Activated CD4-positive, alpha-beta T cell treated with anti-CD3 and anti-CD28 coated beads, Interleukin-10, Interleukin-2, amounts not matched to agents 100 ng/mL and 50 ng/mL, durations not matched to agents 16 hours and 8 hours (primary cell): Measurements from ENCODE around the gene SLC27A4.

Source experiments
- DNase-seq: peaks from one replicate; pipeline ENCODE4 v3.0.0-alpha.2; 2020

The SLC27A4 gene

DNA sequence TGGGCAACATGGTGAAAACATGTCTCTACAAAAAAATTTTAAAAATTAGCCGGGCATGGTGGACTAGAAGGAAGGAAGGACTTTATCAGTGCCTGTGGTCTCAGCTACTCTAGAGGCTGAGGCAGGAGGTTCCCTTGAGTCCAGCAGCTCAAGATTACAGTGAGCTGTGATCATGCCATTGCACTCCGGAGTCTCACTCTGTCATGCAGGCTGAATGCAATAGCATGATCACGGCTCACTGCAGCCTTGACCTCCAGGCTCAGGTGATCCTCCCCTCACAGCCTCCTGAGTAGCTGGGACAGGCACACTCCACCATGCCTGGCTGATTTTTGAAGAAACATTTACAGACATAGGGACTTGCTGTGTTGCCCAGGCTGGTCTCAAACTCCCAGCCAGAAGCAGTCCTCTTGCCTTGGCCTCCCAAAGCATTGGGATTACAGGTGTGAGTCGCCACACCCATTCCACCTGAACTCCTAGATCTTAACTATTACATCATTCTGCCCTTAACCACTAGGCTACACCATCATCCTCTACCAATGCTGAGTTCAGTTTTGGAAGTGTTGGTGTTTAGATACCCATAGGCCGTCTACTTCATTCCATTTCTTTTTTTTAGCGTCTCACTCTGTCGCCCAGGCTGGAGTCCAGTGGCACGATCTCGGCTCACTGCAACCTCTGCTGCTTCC, 28.8 kb downstream of the SLC27A4 start:
- DNase-seq, result no peak

DNA sequence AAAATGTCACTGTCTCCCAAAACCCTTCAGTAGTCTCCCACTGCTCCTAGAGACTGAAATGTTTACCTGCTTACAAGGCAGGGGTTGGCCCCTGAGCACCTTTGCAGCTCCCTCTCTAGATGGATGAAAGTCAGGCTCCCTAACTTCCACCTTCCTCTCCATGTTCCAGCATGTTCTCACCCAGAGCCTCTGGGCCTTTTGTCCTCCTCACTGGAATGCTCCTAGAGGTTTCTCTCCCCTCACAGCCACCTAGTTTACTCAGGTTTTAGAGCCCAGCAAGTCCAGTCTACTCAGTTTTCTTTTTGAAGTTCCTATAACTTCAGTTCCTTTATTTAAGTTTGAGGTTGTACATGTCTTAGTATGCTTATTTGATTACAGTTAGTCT, 30.0 kb downstream of the SLC27A4 start:
- no peak for DNase-seq

DNA sequence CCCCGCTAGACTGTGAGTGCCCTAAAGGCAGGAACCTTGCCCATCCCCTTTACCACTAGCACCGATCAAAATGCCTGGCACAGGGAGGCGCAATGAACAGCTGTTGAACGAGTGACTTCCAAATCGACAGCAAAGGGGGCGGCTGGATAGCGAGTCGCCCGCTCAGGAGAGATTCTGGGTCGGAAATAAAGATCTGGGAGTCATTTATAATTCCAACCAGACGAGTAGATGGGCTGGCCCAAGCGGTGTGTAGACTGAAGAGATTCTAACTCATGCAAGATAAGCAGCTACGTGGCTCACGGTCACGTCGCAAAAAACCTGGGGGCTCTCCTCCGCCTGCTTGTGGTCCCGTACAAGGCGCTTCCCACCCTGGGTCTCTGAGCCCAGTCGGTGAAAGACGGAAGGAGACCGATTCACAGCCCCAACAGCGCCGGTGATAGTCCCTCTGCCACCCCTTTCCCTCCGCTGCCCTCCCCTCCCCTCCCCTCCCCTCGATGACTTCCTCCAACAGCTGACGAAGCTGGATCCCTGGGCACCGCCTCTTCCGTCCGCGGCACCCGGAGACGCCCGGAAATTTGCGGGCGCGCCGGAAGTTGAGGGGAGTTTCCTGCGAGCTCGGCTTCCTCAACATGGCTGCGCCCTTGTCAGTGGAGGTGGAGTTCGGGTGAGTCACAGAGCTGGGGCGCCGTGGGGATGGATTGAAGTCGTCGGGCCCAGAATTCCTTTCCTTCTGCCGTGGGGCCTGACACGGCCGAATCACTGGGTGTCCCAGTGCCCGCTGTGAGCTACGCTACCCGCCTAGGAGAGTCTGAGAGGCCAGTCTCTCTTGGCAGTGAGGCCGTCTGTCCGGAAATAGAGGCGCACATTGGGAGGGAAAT, 30.7 kb downstream of the SLC27A4 start, which contains the start of gene URM1:
Gene URM1 (plus strand): TSS at position 623 of the 878 bp plus-strand sequence. CDS start 7 bp downstream, at position 630.
- DNase-seq, result peak; percentile 97

DNA sequence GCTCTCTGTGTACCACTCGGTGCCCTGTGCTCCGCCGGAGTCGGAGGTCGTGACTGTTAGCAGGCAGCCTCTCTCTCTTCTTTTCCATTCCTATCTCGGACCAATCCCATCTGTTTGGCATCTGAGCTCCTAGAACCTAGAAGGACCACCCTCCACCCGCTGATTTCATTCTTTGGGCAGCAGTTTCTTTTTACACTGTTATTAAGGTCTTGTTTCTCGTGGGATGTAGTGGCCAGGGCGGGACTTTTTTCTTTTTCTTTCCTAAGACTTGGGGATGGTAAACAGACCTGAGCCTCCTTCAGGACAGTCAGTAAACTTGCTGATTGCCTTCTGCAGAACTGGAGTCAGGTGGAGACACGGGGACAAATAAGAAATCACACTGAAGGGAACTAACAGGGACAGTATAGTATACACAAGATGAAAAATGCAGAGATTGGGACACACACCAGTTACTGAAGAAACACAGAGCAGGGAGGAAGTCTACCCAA, 31.3 kb downstream of the SLC27A4 start:
- no peak for DNase-seq

DNA sequence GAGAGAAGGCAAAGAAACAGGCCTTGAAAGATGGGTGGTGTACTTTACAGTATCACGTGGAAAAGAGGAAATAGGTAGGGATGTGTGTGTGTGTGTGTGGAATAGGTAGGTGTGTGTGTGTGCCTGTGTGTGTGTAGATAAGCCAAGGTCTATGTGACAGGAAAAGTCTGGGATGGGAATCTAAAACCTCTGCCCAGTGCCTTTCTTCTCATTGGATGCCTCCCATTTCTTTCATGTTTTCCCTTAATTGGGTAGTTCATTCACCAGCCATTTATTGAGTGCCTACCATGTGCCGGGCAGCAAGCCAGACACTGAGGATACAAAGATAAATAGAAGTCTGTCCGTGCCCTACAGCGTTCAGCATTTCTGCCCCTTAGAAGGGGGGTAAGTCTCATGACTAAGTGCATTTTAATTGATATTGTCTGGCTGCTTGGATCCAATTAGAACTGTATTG, 31.9 kb downstream of the SLC27A4 start:
- DNase-seq, result no peak

DNA sequence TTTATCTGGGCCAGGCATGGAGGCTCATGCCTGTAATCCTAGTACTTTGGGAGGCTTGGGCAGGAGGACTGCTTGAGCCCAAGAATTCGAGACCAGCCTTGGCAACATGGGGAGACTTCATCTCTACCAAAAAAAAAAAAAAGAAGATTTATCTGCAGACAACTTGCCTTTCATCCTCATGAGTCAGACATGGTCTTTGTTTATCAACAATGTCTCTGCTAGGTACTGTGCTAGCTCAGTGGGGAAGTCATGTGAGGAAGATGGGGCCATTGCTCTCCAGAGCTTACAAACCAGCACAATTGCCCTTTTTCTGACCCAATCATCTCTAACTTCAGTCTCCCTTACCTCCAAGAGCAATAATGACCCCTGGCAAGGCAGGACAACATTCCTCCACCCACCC, 32.5 kb downstream of the SLC27A4 start:
- DNase-seq, result no peak

DNA sequence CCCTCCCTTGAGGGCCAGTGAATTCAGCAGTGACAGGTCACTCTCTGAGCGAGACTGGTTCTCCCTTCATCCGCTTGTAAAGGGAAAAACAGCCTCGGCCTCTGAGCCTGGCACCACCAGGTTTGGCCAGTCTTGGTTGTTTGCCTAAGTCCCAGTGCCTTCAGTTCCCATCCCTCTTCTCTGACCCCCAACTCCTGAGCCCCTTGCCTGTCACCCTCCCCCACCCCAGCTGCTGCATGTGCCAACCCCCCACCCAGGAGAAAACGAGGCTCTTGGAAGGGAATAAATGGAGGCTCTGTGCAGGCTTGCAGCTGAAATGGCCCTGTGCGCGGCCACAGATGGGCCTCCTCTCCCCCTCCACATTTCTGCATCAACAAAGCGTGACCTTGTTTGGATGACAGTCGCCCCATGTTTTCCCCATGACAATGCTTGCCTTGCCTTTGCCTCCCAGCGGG, 33.9 kb downstream of the SLC27A4 start:
- DNase-seq, result no peak

DNA sequence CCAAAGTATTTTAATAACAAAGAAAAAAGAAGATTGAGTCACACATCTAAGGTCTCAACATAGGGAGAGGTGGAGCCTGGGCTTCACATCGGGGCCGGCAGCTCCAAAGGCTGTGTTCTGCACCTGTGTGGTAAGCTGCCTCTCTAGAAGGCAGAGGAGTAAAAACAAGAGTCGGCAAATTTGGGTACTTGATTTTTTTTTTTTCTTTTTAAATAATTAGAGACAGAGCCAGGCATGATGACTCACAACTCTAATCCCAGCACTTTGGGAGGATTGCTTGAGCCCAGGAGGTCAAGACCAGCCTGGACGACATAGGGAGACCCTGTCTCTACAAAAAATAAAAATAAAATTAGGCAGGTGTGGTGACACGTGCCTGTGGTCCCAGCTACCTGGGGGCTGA, 35.5 kb downstream of the SLC27A4 start:
- no peak for DNase-seq

DNA sequence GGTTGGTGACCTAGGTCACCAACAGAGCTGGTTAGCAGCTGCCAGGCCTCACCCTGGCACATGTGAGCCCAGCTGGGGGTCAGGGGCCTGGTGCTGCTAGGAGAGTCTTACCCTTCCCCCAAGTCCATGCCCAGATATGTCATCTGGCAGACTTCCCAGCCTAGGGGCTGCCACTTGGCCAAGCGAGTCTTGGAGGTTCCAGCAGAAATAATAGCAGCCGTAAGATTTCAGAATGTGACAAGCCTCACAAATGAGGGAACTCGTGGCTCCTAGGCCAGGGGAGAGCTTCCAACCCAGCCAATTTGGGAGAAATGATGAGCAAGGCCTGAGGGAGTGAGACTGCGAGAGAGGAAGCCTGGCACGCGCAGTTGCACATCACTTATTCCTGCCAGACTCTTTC, 41.9 kb downstream of the SLC27A4 start:
- no peak for DNase-seq

DNA sequence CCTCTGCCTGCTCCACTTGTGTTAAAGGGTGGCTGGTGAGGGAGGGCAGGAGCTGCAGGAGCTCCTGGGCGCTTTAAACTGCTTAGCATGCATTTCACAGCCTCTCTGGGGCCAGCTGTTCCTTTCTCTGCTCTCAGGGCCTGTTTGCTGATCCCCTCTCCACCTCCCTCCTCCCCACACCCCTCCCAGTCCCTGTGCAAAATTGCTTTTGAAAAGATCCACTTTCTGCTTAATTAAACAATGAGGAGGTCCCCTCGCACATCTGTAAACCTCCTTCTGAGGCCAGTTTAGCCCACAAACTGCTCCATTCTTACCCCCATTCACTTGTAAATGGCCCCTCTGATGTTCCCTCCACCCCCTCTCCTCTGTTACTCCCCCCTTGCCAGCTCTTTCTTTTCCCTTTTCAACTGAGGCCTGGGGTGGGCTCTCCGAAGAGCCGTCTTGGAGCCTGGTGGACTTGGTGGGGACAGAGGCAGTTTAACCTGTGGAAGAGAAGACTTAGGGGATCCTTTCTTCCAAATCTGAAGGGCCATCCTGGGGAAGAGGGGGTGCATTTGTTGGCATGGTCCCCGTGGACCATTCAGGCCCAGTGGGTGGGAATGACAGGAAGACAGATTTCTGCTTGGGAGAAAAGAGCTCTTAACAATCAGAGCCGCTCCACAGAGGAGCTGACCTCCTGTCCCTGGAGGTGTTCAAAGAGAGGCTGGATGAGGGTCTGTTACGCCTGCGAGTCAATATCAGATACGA, 42.9 kb downstream of the SLC27A4 start:
- no peak for DNase-seq

DNA sequence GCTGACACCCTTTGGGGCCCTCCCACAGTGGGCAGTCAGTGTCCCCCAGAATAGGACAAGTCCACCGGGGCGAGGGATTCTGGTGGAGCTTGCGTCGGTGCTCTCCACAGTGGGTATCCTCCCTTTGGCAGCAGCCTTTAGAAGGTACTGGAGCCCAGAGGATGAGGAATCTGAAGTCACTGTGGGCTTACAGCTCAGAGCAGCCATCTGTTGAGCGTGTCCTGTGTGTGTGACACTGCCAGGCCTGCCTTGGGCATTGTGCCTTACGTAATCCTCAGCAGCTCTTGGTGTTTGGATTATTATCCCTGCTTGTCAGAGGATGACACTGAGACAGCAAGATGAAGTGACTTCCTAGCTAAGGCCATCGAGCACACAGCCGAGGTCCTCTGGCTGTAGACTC, 43.5 kb downstream of the SLC27A4 start:
- no peak for DNase-seq

DNA sequence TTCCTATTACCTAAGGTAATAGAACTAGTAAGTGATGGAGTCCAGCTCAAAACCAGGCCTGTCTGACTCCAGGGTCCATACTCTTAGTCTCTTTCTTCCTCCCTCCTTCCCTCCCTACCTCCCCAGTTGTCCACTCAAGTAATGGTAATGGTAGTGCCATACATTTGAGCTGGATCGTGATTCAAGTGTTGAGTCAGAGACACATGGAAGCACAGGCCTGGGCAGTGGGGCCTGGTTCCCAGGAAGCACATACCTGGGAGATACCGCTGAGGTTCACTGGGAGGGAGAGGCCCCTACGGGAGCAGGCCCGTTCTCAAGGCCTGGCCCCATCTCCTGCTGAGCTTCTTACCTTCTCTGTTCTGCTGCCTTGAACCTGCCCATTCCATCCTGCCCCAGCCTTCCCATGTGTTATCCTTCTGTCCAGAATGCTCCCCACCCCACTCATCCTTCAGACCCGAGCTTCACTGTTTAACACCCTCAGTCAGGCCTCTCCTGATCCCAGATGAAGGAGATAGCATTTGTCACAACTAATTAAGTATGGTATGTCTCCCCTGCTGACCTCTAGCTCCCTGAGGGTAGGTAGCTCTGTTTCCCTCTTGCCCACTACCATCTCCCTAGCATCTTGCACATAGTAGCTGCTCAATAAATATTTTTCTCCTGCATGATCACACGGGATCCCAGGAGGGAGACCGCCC, 44.6 kb downstream of the SLC27A4 start:
- DNase-seq, result no peak

DNA sequence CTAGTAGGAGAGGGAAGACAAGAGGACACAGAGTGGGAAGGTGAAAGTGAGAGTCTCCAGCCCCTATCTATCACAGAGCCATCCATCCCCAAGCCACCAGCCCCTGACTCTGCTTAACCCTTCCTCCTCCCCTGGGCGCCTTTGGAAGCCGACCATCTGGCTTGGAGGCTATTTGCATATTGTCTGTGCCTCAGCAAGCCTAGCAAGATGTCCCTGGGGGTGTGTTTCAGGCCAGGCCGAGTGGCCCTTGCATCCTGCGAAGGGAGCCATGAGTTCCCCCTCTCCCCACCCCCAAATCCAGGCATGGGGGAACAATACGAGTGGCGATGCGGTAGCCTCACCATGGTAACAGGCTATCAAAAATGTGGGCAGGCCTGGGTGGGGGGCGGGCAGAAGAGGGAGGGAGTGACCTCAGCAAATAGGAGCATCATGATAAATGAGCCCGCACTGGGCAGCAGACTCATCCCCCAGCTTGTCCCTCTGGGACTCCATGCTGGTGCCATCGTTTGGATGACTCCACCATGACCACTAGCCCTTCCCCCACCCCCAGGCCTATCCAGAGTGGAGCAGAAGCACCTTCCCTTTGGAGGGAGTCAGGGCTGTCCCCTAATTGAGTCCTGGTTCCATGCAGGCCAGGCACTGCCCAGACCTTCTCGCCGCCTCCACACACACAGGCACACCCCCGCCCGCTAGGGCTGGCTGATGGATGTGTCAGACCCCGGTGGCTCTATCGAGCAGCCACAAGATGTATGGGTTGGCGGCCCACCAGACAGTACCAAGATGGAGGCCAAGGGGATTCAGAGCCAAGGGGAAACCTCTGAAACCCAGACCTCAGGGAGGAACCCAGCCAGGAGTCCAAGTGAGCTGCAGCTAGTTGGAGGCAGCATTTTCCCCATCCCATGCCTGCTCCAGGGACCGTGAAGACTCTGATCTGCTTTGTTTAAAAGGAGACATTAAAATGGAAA, 45.5 kb downstream of the SLC27A4 start:
- no peak for DNase-seq

DNA sequence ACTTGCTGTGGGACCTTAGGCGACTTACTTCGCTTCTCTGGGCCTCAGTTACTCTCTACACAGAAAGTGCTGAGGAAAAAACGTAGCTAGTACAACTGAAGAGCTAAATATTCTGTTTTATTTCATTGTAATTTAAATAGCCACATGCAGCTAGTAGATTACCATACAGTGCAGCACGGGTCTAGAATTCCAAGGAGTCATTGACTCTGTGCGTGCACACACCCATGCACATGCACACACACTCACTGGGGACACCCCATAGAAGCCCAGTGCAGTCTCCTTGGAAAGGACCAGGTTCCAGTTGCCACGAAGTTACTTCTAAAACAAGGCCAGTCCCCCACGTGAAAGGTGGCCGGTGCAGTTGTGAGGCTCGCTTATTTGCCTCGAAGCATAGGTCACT, 47.8 kb downstream of the SLC27A4 start:
- no peak for DNase-seq

DNA sequence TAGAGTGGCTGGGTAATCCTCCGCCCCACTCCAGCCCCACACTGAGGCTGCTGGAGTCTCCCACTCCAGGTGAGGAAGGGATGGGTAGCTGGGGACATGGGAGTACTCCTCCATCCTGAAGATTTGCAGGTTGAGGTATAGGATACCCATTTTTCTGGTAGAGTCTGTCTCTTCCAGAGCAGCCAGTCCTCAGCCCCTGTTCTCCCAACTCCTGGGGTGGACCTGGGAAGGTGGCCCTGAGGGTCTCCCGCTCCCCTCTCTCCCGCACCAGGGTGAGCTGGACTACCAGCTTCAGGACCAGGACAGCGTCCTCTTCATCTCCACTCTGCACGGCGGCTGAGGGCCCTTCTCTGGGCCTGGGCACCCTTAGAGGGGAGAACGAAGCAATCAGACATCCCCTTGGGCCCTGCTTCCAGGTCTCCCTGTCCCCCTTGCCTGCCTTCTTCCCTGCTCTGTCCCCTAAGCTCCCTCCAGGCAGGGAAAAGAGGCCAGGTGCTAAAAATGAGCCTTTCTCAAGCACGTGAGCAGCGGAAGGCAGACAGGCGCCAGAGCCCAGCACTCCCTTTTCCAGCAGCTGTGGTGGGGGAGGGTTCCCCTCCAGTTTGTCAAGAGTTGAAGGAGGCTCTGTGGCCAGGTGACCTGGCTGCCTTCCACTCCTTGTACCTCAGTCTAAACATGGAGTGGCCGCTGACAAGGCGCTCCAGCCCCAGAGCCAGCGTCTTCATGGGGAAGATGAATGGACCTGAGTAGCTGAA, 49.2 kb downstream of the SLC27A4 start:
- DNase-seq, result no peak

DNA sequence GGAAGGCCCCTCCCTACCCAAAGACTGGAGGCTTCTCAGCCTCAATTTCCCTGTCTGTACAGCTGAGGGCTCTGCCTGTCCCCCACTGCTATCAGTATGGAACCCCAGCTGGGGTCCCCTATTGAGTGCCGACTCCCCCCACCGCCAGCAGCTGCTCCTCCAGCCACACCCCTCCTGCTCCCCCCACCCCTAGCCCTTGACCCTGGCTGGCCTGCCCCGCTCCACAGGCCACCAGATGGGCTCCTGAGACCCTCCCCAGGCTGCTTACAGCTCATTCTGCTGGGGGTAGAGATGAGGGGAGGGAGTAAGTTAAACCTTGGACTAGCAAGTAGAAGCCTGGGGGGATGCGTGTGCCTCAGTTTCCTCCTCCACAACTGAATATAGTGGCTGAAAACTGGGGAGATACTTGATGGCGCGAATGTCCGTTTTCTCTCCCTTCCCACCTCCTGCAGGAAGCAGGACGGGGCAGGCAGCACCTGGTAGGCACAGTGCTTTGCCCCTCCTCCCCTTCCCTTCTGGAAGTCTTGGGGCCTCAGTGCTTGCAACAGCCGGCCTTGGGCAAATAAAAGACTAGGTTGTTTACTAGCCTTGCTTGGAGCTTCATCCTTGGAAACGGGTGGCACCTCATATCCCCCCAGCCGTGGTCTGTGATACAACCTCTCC, 50.0 kb downstream of the SLC27A4 start:
- no peak for DNase-seq

DNA sequence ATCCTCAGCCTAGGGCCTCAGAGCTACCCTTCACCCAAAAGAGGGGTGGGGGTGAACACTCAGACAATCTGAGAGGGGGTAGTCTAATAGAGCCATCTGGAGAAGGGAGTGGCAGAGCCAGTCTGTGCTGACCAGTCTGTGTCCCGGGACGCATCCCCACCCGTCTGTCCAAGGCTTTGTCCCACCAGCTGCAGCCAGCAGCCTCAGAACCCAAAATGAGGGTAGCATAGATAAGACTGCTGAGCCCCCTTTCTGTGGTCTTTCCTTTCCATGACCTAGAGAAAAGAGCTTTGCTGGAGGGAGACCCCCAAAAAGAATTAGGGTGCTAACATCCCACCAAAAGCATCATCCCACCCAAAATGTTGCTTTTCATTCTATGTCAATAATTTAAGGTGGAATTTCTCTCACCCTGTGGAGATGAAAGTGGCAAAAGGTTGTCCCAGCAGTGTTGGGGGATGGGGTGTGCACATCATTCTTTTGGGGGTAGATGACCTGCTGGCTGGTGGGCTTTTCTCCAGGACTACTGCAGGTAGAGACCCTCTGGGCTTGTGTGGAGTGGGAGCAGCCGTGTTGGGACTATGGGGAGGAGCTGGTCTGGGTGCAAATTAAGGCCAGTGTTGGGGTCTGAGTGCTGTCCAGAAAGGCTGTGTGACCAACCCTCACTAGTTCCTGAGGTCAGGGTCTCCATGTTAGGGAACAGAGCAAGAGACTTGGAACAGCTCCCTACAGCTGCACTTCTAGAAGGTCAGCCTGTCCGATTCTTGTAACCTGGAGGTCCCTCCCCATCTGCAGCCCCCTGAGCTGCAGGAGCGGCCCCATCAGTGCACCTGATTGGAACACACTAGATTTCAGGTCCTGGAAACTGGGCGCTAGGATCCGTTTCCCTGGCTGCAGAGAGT, 50.7 kb downstream of the SLC27A4 start:
- no peak for DNase-seq

DNA sequence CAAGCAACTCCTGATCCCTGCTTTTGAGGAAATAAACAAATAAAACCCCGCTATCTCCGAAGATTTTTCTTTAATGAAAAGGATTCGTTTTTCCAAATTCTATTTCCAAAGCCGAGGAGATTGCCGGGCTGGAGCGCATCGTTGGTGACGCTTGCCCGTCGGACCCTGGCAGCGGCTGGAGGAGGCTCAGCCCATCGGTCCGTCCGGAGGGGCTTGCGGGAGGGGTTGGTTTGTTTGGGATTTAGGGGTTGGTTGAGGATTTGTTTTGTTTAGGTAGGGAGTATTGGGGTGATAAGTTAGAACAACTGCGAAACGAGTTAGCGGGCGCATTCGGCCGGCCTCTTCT, 51.6 kb downstream of the SLC27A4 start:
- no peak for DNase-seq
